Stimulated activated naive CD4-positive, alpha-beta T cell (primary cell): ENCODE data around the gene RRBP1.

Source experiments
- DNase-seq, 6 experiments: peaks; one replicate each; lab custom pipeline; 2025; lab: John Stamatoyannopoulos, UW

RRBP1 gene

DNA sequence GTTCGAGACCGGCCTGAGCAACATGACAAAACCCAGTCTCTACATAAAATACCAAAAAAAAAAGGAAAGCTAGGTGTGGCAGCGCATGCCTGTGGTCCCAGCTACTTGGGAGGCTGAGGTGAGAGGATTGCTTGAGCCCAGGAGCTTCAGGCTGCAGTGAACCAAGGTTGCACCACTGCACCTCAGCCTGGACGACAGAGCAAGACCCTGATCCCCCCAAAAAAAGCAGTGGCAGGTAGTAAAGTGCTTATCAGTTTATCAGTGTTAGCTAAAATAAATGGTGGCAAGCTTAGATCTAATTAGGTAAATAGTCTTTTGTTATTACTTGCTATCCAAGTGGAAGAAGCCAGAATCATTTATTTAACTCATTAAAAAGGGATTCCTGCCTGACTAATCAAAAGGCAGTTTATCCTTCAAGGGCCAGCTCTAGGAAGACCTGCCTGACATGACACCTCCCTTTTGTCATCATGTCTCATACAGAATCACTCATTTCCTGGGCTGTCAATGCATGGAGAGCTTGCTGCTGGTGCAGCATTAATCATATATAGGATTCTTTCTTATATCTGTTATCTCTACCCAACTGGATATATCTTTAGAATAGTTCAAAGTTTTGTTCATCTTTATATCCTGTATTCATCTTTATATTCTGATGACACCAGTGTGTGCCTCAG lies 102.5 kb downstream of the RRBP1 start:
- DNase-seq: no peak

DNA sequence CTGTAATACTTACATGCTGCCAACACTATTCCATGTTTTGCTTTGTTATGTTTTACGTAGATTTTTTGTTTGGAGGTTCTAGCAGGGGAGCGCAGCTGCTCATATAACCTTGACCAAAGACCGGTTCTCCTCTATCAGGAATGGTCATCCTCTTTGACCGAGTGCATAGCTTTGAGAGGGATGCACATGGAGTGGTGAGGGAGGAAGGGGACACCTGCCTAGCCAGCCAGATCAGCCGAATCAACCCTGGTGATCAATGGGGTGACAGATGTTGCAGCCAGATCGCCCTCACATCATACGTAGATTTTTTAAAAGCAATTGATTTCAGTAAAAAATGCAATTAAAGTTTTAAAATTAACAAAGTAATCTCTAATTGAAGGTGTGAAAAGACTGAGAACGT lies 105.8 kb downstream of the RRBP1 start:
- DNase-seq: no peak

DNA sequence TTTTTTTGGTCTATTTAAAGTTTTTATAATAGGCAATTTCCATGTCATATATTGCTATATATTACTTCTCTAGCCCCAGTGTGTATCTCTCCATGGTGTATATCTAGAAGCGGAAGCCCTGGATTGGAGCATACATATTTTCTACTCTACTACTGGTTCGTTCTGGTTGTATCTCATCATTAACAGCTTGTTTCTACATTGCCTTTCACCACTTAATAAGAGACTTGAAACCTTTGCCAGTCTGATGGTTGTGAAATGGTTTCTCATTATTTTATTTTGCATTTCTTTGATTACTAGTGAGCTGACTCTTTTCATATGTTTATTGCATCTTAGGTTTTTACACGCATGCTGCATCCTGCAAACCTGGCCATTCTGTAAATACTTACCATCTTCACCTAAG lies 108.6 kb downstream of the RRBP1 start:
- no peak for DNase-seq

DNA sequence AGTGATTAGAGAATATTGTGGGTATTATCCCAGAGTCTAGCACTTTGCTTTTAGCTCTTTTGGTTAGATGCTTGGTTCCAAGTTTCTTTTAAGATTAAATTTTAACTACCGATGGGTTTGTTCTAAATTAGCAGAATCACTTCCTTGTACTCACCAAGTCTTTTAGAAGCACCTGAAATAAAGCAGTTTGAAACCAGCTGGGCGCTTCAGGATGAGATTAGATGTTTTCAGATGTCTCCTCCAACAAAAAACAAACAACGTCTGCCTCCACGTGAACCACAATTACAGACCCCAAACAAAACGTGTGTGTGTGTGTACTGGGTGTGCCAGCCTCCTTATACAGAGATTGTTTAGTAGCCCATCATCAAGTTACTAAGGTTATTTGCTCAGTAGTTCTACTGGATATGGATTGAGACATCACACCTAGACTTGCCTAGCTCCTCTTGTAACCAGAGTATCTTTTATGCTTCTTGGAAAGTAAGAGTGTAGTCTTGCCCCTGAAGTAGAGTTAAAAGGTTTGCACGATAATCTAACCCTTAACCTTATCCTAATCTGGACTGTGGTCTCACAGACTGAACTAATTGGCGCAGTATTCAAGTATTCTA lies 109.9 kb downstream of the RRBP1 start:
- DNase-seq: no peak

DNA sequence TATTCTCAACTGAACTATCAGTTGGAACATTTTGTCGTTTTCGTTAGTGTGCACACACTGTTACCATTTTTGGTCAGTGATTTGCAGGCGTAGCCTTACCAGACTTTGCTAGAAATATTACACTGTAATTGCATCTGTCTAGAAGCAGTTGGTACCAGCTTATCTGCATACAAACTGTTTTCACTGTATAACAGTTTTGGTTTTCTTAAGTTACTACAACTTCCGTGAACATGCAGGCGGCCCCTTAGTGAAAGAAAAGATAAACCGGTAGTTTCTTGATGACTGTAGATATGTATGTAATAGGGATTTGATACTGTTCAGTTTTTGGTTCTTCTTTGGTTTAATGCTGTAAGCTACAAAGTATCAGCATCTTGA lies 110.9 kb downstream of the RRBP1 start:
- peak in 1 of 6 experiments; percentile 8 for DNase-seq

DNA sequence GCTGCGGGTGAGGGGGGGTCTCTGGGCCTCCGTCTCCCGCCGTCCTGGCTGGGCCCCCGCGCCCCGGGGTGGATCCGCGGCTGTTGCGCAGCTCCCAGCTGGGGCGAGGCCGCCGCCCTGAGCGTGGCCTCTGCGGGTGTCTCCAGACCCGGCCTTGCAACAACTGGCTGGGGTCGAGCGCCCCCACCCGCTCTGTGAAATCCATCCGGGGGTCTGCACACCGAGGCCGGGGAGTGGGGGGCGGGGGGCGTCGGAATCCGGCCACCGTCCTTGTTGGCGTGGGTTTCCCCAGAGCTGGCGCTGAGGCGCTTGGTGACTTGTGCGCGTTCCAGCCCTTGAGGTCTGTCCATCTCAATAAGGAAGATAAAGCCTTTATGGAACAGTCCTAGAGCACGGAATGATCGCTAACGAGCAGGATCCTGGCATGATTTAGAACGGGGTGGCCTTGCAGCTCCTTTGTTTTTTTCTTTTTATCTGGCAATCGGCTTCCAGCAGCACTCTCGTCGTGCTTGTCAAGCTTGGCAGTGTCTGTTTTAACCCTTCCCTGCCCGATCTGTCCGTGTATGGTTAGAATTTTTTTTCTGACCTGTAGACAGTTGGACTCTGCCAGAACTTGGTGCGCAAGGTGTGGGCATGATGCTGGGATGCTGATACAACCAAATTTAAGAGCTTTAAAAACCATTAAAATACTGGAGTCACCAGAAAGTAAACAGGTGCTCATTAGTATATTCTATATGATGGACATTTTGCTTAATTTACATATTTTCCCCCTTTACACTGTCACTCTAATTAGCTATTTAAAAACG lies 111.5 kb downstream of the RRBP1 start:
- DNase-seq: peak in 5 of 6 experiments; percentile 23 to 64 (median 47)

DNA sequence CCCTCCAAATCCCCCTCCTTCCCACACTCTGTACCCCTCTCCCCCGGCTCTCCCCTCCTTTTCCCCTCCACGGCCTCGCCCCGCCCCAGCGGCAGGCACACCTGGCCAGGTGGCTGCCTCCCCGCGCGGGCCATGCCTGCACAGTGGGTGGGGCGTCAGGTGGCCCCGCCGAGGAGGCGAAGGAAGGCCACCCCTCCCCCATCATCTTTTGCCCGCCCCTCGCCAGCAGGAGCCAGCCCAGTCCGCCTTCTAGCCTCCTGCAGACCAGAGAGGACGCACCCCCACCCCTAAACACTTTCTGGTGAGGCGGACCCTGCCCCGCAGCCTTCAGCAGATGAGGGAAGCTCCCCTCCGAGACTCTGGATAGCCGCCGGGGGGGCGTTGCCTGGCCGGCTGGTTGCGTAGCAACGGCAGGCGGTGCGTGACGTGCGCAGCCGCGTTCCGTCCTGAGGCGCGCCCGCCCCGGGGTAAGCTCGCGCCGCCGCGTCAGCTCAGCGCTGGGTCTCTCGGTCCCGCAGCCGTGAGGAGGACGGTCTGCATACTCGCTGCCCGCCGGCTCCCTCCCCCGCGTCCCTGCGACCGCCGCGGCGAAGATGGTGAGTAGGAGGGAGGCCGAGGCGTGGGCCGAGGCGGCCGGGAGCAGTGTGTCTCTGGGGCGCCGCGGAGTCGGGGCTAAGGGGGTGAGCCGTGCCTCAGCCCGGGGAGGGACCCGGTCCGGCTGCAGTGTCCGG lies 112.3 kb downstream of the RRBP1 start, which contains the start of gene DSTN:
DSTN (plus strand) TSS at position 460 of the 731 bp plus-strand sequence; CDS start at position 594, 134 bp downstream.
- peak; percentile 77 to 88 (median 82) for DNase-seq

DNA sequence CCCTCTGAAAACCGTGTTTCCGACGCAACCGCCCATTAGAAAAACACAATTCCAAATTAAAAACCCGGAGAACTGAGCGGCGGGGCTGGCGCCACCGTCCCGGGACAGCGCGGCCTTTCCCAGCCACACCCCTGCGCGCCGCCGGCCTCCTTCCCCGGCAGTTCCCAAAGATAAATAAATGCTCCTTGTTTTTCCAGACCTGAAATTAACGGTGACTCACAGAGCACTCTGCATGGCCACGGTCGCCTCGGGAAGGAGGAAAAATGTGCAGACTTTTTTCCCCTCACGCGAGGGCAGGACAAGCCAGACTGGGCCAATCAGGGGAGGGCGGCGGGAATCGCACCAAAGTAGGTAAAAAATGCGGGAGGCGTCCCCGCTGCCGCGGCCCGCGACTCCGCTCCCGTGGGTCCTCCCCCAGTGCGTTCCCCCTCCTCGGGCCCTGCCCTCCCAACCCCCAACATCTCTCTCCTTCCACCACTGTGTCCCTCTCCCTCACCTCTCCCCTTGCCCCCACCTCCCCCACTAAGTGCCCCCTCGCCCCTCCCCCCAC lies 113.0 kb downstream of the RRBP1 start:
- peak in 4 of 6 experiments; percentile 6 to 37 (median 21) for DNase-seq

DNA sequence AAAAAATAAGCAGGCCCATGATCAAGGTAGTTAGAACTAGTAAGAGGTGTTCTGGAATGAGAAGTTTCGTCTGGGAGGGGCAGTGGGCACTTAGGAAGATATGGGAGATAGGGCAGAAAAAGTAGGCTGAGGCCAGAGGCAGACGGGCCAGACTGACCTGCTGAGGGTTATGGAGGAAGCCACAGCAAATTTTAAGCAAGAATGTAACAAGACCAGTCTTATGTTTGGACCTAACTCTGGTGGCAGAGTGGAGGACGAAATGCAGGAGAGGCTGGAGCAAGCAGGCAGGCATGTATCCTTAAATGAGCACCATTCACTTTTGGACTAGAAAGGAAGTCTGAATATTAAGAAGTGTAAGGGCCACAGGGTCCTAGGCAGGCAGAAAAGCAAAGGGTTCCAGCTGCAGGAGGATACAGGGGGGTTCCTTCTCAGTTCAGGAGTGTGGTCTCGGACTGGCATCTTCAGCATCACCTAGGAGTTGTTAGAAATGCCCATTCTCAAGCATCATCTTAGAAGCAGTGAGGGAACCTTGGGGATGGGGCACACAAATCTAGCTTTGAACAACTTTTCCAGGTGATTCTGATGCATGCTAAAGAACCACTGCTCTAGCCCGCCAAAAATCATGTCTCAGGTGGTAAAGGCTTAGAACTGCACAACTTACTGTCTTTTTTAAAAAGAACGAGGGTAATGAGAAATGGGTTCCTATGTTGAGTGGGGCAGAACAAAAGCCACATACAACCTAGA lies 113.8 kb downstream of the RRBP1 start:
- no peak for DNase-seq

DNA sequence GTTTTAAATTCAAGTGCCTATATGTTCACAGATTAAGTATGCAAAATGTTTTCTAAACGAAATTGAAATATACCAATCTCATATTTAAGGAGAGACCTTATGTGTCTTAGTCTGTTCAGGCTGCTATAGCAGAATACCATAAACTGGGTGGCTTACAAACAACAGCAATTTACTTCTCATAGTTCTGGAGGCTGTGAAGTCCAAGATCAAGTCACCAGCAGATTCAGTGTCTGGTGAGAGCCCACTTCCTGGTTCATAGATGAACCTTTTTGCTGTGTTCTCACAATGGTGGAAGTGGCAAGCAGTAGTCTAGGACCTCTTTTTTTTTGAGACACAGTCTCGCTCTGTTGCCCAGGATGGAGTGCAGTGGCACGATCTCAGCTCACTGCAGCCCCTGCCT lies 115.7 kb downstream of the RRBP1 start:
- no peak for DNase-seq

DNA sequence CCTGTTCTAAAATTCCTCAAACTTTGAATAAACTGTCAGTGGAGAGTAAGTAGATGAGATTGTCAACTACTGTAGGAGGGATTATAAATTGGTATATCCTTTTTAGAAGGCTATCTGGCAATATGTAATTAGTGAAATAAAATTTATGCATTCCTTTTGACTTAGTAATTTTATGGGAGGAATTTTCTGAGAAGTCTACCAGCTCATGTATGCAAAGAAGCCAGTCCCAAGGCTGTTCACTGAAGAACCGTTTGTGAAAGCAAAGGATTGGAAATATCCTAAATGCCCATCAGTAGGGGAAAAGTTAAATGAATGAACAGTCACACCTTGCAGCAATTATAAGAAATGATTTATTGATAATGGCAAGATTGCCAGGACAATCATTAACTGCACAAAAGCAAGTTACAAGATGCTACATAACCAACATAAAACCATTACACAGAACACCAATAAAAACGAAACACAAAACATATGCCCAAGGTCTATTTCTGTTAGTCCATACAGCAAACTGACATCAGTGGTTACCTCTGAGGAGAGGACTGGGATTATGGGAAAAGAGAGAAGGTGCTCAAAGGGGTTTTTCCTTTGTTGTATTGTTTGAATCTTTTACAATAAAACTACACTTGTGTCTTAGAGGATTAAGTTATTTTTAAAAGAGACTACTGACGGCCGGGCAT lies 116.7 kb downstream of the RRBP1 start:
- DNase-seq: no peak
